ENCODE data around the gene KRT6C.
"Not testable (repeated sequence)": the region's sequence is repeated elsewhere in the genome, so short reads cannot be mapped to it uniquely, and the experiment has no call there.

KRT6C gene

DNA sequence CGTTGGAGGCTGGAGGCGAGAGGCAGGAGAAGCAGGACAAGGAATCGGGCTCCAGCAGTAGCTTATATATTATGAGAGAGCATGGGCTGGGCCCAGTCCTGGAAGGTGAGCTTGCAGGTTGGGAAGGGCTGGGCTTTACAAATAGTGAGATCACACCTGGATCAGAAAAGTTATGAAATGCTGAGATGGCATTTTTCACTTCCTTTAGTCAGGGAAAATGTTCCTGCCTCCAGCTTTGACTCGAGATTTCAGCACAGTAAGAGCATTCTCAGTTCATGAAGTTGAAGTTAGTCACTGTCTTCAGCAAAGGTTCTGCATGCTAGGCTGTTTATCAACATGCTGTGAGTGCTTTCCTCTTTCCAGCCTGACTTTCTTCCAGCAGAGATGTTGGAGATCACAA lies at the start of gene KRT6C:
KRT6C (minus strand) TSS at position 38 of the 400 bp plus-strand sequence. CDS start 68 bp downstream, outside the sequence.
- DNase-seq (ENCODE audit: low read depth), result no peak

DNA sequence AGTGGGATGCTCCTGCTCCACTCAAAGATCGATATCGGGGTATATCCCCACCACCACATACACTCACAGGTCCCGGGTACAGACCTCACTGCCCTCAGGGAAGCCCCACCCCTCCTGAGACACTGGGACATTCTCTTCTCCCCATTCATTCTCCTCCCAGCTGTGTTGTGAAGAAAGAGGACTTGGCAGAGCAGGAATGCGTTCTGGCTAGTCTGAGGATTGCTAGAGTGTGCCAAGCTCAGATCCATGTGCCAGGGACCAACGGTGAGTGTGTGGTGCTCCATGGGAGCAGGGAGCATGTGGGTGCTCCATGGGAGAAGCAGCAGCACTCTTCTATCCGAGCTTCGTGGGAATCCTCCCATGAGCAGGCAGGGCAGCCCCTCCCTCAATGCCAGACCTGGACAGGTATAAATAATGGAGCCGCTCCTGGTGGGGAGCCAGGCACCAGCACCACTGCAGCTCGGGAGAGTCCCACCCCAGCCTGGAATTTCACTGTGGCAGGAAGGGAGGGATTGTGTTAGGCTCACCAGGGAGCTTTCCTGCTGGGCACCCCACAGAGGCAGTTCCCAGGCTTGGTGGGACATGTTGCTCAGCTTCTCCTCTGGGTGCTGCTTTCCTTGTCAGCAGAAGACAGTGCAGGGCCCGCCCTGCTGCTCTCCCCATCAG lies 48.9 kb upstream of the KRT6C start:
- no peak for DNase-seq (ENCODE audit: low read depth)

DNA sequence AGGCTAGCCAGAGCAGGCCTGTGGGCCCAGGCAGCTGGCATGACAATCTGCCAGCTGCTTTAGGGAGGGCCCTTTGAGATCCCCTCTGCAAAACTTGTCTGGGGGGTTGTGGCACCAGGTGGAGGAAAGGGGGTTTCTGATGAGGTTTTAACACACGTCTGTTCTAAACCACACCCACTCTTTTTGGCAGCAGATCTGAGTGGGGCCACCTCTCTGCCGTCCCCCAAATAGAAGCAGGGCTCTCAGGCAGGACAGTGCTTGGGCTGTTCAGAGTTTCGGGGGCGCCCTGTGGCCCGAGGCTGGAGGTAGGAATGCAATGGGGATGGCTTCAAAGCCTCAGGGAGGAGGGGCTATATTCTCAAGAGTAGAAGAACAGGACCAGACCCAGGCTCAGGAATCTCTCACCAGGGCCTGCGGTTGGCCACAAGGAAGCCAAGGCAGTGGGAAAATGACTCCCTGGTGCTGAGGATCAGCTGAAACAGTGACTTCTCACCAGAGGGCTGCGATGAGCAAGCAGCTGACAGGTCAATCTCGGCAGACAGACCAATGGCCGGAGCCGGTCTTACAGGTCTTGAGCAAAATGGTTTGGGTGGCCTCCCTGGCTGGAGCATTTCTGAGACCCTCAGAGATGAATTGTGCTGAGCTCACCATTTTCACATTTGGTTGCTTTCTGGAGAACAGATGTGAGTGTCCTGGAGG lies 48.1 kb upstream of the KRT6C start:
- DNase-seq (ENCODE audit: low read depth), result no peak

DNA sequence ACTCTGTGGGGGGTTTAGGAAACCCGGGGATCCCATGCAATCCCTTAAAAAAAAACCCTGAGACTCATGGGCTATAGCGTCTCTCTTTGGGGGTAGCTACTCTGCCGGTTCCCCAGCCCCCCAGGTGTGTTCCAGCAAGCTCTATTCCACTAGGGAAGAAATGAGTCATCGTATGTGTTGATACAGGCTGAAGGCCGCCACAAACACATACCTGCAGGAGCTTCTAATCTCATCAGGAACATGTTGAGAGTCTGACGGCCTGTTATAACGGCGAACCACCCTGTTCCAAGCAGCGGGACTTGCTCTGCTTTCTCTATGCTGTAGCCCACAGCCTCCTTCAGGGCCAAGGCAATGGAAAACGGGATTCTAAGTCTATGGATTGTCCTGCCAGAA lies 47.6 kb upstream of the KRT6C start:
- DNase-seq (ENCODE audit: low read depth), result no peak

DNA sequence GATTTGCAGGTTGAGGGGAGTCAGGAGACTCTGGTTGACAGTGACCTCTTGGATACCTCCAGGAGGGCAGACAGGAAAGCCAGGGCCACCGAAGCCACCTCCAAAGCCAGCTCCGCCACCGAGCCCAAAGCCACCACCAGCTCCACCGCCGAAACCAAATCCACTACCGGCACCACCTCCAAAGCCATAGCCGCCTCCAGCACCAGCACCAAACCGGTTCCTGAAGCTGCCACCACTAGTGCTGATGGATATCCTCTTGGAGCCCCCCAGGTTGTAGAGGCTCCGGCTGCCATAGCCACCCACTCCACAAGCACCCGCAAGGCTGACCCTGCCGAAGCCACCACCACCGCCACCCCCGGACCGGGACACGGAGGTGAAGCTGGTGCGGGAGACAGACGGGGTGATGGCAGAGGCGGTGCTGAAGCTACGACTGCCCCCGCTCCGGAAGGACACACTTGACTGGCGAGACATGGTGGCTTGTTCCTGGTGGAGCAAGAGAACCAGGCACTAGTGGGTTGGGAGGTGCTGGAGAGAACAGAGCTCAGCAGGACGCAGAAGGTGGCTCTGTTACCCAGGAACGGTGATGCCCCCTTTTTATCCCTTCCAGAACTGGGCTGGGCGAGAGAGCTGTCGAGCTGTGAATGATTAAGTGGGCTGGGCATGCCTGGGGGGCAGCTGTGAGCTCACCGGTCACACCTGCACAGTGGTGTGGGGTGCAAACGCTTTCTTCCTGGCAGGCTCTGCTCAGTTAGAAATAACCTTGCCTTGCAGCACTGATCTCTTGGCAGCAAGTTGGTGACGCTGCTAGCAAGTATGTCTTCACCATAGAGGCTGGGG lies 46.4 kb upstream of the KRT6C start, which contains the start of gene KRT5:
KRT5 (minus strand) TSS at position 569 of the 837 bp plus-strand sequence; CDS start at position 471, 98 bp downstream.
- DNase-seq (ENCODE audit: low read depth), result no peak

DNA sequence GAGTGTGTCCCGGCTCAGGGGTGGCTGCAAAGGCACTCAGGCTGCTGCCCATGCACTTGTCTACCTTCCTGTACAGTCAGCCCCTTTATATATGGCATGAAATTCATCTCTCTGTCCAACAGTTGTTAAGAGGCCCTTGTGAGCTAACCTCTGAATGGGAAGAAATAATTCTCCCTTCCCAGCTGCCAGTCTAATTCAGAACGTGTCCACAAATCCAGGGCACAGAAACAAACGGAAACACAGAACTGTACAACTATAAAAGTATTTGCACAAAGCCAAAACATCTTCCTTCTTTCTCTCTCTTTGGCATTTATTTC lies 45.7 kb upstream of the KRT6C start:
- DNase-seq (ENCODE audit: low read depth), result no peak

DNA sequence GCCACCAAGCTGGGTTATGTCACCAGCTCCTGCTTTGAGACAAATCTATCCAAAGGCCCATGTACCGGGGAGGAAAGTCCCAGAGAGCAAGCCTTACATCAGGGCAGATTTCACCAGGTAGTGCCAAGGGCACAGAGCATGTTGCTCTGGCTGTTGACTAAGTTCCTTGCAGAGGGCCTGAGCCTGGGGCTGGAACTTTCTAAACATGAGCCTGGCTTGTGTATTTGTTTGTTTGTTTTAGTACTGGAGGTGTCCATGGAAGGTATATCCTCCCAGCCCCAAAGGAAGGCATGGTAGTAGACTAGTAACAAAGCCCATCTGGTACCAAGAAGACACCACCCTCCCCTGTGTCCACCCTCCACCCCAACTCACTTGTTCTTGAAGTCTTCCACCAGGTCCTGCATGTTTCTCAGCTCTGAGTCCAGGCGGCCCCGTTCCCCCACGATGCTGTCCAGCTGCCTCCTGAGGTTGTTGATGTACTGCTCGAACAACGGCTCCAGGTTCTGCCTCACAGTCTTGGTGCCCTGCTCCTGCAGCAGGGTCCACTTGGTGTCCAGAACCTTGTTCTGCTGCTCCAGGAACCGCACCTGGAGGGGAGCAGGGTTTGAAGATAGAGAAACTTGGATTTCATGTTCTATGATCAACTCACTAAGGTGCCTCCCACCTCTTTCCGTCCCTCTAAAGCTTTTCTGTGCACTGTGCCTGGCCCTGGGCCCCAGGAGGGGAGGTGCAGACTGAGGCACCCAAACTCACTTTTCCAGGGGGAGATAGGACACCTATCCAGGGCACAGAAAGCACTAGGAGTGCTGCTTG lies 45.2 kb upstream of the KRT6C start:
- DNase-seq (ENCODE audit: low read depth), result no peak

DNA sequence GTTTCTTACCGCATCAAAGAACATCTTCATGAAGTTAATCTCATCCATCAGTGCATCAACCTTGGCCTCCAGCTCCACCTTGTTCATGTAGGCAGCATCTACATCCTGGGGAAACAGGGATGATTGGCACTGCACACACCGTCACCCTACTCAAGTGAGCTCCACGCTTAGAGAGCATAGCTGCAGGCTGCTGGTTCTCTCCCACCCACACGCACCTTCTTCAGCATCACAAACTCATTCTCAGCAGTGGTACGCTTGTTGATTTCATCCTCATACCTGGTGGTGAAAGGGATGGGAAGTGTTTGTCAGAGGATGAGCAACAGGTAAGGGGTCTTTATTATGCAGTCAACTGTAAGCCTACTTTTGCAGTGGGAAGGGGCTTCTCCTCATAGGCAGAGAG lies 44.3 kb upstream of the KRT6C start:
- DNase-seq (ENCODE audit: low read depth), result no peak

DNA sequence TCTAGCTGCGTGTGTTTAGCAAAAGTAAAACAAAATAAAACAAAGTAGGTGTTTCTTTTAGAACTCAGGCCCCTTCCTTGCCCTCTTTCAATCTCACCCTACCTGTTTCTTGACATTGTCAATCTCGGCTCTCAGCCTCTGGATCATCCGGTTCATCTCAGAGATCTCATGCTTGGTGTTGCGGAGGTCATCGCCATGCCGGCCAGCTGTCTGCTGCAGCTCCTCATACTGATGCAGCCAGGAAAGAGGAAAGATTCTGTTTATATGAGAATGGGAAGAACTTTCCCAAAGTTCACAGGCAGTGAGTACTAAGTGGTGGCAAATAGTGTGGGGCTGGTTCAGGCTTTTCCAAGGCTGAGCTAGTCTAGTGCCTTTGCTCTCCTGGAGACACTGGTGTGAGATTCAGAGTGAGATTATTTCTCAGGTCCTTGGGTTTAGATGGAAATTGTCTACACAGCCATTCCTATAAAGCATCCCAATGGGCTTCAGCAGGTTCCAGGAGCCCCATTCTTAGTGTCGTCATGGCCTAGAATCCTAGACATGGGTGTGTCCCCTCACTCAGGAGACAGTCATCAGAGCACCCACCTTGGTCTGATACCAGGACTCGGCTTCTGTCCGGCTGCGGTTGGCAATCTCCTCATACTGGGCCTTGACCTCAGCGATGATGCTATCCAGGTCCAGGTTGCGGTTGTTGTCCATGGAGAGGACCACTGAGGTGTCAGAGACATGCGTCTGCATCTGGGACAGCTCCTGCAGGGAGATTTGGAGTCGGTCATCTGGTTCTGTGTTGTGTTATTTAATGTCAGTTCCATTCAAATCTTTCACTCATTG lies 43.6 kb upstream of the KRT6C start:
- no peak for DNase-seq (ENCODE audit: low read depth)

DNA sequence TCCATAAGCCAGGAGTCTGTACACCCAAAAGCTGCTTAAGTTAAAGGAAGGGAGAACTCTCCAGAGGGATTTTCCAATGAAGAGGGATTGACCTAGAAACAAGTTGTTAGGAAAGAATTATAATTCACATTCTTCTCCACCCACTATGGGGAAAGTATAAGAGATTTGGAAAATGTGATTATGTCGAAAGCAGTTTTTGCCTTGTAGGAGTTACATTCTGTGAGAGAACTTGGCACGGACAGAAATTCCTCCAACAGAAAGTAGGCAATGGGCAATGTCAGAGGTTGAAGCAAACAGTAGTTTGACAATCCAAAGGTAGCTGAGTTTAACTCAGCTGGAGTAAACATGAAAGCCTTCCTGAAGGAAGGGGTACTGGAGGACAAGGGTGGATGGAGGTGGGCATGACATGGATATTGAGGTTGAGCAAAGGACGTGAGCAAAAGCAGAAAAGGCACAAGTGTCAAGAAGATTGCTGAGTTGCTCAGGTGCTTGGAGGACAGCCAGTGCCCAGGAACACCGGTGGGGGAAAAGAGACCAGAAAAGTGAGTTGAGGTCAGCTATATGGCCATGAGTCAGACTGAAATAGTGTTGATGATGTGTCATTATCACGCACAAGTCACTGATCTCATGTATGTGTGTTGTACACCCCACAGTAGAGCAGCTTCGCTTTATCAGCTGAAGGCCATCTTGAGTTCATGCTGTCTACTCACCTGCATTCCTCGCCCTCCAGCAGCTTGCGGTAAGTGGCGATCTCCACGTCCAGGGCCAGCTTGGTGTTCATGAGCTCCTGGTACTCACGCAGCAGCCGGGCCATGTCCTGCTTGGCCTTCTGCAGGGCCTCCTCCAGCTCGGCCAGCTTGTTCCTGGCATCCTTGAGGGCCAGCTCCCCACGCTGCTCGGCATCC lies 42.6 kb upstream of the KRT6C start:
- no peak for DNase-seq (ENCODE audit: low read depth)

DNA sequence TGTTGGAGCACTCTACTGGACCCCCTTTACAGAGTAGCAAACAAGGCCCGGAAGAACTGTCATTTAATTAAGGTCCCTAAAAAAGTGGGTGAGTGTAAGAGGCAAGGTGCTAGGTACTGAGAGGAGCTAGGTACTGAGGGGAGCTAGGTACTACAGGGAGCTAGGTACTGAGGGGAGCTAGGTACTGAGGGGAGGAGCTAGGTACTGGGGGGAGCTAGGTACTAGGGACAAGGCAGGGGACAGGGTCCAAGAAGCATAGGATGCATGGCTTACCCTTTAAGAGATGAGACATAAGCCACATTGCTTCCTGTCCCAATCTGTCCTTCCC lies 41.7 kb upstream of the KRT6C start:
- DNase-seq (ENCODE audit: low read depth), result no peak

DNA sequence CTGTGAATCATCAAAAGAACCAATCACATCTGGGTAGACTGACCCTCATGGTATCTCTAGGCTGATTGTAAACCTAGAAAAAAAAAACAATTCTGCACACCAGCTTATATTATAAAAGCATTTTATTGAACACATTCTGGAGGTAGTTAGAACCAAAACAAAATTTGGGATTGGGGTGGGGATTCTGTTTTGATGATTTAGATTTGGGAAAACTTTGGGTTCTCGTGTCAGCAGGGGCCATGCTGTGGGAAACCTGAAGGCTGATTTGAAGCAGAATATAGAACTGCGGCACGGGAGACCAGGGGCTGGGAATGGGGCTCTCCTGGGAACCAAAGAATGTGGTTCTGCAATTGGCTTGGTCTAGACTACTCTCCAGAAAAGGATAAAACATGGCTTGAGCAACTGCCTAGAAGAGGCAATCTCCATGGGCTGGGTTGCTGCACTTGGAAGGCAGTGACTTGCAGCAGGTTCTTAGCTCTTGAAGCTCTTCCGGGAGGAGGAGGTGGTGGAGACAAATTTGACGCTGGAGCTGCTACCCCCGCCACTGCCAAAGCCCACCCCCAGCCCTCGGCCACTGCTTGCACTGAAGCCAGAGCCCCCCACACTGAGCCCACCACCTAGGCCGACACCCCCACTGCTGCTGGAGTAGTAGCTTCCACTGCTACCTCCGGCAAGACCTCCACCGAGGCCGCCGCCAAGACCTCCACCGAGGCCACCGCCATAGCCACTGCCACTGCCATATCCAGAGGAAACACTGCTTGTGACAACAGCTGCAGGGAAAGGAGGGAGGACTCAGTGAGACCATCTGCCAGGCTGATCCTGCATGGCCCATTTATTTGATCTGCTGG lies 41.1 kb upstream of the KRT6C start:
- no peak for DNase-seq (ENCODE audit: low read depth)

DNA sequence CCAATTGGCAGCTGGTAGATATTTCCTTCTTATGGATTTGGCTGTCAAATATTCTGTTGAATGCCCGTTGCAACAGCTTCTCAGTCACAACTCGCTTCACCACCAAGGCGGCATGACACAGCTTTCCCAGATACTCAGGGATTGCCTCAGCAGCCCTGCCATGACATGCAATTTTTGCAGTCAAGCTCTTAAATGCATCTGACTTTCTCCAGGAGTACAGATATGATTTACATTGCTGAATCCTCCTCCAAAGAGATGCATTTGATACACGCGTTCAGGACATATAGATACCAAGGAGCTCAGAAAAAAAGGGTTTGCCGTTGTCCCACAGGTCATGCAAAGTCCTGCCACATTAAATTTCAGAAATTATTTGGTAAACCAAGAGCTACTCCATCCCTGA lies 40.1 kb upstream of the KRT6C start:
- no peak for DNase-seq (ENCODE audit: low read depth)

DNA sequence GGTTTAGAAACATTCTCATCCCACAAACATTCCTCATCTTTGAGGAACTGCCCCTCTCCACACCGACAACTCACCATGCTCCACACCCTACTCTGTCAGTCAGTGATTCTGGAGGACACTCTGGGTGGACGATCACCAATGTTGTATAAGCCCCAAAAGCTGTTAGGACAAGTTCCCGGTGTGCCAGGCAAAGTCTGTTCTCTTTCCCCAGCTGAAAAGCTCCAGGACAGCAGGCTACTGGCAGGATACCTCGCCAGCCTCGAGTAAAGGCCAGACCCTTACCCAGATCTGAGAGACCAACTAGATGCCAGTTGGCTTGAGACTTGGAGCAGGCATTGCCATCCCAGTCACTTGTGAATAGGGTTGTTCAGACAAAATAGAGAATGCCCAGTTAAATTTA lies 34.6 kb upstream of the KRT6C start:
- DNase-seq (ENCODE audit: low read depth), result no peak

DNA sequence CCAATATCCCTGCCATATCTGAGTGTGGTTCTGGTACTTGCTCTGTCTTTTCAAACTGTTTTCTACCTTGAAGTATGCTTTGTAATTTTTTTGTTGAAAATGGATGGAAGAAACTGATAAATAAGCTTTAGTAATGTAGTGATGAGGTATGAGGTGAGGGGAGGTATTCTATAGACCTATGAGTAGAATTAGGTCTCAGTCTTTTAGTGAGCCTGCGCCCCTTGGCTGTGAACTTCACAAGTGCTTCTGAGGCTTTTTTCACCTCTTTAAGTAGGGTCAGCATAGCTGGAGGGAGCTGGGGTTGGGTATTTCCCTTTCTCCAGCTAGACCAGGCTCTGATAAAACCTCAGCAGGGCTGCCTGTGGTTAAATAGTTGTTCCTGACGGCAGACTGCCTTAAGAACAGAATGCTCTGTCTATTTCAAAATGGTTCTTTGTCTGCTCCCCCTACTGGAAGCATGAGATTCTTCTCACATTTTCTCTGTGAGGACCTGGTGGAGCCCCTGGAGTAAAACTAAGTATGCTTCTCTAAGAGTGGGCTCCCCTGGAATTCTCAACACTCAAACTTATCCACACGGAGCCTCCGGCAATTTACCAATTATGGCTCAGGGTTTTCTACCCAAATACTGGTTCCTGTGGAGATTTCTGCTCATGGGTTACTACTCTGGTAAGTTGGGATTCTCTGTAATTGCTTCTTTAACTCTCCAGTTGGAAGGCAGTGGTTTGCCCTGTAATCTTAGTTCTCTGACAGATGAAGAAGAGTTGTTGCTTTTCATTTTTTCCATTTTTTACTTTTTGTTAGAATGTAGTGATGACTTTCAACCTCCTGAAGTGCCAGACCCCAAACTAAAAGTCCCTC lies 33.5 kb upstream of the KRT6C start:
- DNase-seq (ENCODE audit: low read depth), result peak; percentile 84

DNA sequence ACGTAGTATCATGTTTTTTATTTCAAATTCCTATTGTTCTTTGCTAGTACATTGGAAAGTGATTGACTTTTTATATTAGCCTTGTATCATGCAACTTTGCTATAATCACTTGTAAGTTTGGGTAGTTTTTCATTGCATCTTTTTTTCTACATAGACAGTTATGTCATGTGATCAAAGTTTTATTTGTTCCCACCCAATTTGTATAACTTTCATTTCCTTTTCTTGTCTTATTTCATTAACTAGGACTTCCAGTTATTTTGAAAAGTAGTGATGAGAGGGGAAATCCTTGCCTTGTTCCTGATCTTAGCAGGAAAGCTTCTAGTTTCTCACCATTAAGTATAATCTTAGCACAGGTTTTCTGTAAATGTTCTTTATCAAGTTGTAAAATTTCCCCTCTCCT lies 29.3 kb upstream of the KRT6C start:
- DNase-seq (ENCODE audit: low read depth), result no peak

DNA sequence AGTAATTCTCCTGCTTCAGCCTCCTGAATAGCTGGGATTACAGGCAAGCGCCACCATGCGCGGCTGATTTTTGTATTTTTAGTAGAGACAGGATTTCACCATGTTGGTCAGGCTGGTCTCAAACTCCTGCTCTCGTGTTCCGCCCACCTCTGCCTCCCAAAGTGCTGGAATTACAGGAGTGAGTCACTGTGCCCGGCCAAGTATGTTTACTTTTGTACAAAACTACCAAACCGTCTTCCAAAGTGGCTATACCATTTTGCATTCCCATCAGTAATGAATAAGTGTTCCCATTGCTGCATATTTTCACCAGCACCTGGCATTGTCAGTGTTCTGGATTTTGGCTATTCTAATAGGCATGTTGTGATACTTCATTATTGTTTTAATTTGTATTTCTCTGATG lies 27.9 kb upstream of the KRT6C start:
- DNase-seq (ENCODE audit: low read depth), result no peak

DNA sequence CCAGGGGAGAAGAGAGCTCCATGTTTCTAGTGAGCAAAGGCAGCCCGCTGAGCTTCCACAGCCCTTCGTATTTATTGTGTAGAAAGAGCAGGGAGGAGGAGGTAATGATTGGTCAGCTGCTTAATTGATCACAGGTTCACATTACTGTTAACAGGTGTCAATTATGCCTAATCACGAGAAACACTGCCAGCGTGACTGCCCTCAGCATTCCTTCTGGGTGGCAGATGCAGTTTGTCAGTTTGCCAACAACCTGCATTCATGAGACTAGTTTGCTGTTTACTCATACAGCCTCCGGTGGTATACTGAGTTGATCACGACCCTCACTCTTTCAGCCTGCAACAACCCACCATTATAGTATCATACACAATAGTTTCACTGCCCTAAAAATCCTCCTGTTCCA lies 27.0 kb upstream of the KRT6C start:
- not testable (repeated sequence) for DNase-seq (ENCODE audit: low read depth)

Measured in iris pigment epithelial cell (primary cell).